Activated CD4-positive, alpha-beta T cell treated with anti-CD3 and anti-CD28 coated beads, Interleukin-2, amount 10 ng/mL, durations not matched to agents 7 days and 5 days (primary cell): ENCODE measurements around the gene TRERF1. TPM values are rescaled to one million over a fixed set of nuclear protein-coding genes. Genes with fewer than 3 reads are reported as not detected.
A peak's percentile ranks its signal among the peaks of the same experiment; 100 is the strongest.

Experiments used
- CTCF ChIA-PET: fragments of 350-600 bp; sonication (Branson Sonifier 250); formaldehyde crosslinking; loops from one replicate; lab custom pipeline; 2021; ENCODE audit warnings: antibody characterized with exemption; lab: Charles Lee
- POLR2A ChIA-PET: fragments of 350-600 bp; sonication (Branson Sonifier 250); formaldehyde crosslinking; loops from one replicate; lab custom pipeline; 2021; ENCODE audit warnings: antibody characterized with exemption; lab: Charles Lee
- DNase-seq: peaks from one replicate; pipeline ENCODE4 v3.0.0-alpha.2; 2020
- H3K27ac Mint-ChIP-seq: one replicate; pipeline ENCODE4 v1.8.0; 2021; ENCODE audit warnings: mild to moderate bottlenecking, moderate library complexity, mixed read lengths
- H3K27me3 Mint-ChIP-seq: one replicate; pipeline ENCODE4 v1.8.0; 2021; ENCODE audit warnings: mixed read lengths
- H3K36me3 Mint-ChIP-seq: one replicate; pipeline ENCODE4 v1.8.0; 2021; ENCODE audit warnings: low read depth, mixed read lengths
- H3K4me1 Mint-ChIP-seq: one replicate; pipeline ENCODE4 v1.8.0; 2021; ENCODE audit warnings: mixed read lengths
- H3K4me3 Mint-ChIP-seq: one replicate; pipeline ENCODE4 v1.8.0; 2021; ENCODE audit warnings: mild to moderate bottlenecking, moderate library complexity, mixed read lengths
- H3K9me3 Mint-ChIP-seq: one replicate; pipeline ENCODE4 v1.8.0; 2021; ENCODE audit warnings: mixed read lengths
- total RNA-seq, 2 experiments: library from RNA; stranded (reverse); gene quantifications; one replicate each; pipeline ENCODE4 v1.2.3, GENCODE V29; 2021

The TRERF1 gene
- total RNA-seq, 2 experiments from 2014 or later, result 18.6 to 20.3 TPM

GRCh38 chr6:42431356-42431755 lies 20.4 kb downstream of the TRERF1 start:
- POLR2A ChIA-PET, result no interaction called here
- peaks cover 52% of the 10 kb centered on the region for H3K36me3 Mint-ChIP-seq

GRCh38 chr6:42429836-42430235 lies 21.9 kb downstream of the TRERF1 start:
- Mint-ChIP-seq H3K27ac (no peak overlapping the region), H3K36me3 (peaks cover 48% of the 10 kb centered on the region), H3K4me1 (peaks cover 41% of the 10 kb centered on the region), H3K9me3 (peaks cover 13% of the 10 kb centered on the region), H3K27me3 (no peaks in the 10 kb centered on the region), H3K4me3 (no peak overlapping the region)
- ChIA-PET POLR2A (no interaction called here), CTCF (no interaction called here)
- no peak for DNase-seq

More at GRCh38 chr6:42431356-42431755, 20.4 kb downstream of the TRERF1 start:
- DNase-seq, result no peak
- Mint-ChIP-seq H3K4me1 (peaks cover 33% of the 10 kb centered on the region), H3K27me3 (no peaks in the 10 kb centered on the region), H3K4me3 (no peak overlapping the region), H3K9me3 (peaks cover 15% of the 10 kb centered on the region), H3K27ac (no peak overlapping the region)
- CTCF ChIA-PET, result interaction anchor here (0.6 to 2.1 kb wide), 3 partner anchors 11 to 117 kb away, joined by 3 to 5 read pairs (median 5); no protein-coding TSS in a partner anchor

GRCh38 chr6:42429042-42429585 lies 22.6 kb downstream of the TRERF1 start:
- peaks cover 41% of the 10 kb centered on the region for H3K36me3 Mint-ChIP-seq
- no peak for DNase-seq
- H3K4me1 Mint-ChIP-seq, result peaks cover 46% of the 10 kb centered on the region
- ChIA-PET POLR2A (no interaction called here), CTCF (interaction anchor here (1.1 to 1.6 kb wide), 2 partner anchors 13 to 85 kb away, joined by 3 to 6 read pairs; no protein-coding TSS in a partner anchor)
- no peak overlapping the region for H3K4me3 Mint-ChIP-seq
- no peak overlapping the region for H3K27ac Mint-ChIP-seq
- H3K27me3 Mint-ChIP-seq, result no peaks in the 10 kb centered on the region
- H3K9me3 Mint-ChIP-seq, result peaks cover 9% of the 10 kb centered on the region

GRCh38 chr6:42428326-42429041 lies 23.2 kb downstream of the TRERF1 start:
- H3K4me3 Mint-ChIP-seq, result no peak overlapping the region
- no peak overlapping the region for H3K27ac Mint-ChIP-seq
- POLR2A ChIA-PET, result no interaction called here
- CTCF ChIA-PET, result interaction anchor here (0.5 to 1.6 kb wide), 6 partner anchors 9 to 85 kb away, joined by 3 to 6 read pairs (median 3); no protein-coding TSS in a partner anchor
- H3K36me3 Mint-ChIP-seq, result peaks cover 34% of the 10 kb centered on the region
- peaks cover 53% of the 10 kb centered on the region for H3K4me1 Mint-ChIP-seq
- no peak for DNase-seq
- H3K27me3 Mint-ChIP-seq, result no peaks in the 10 kb centered on the region
- H3K9me3 Mint-ChIP-seq, result peaks cover 5% of the 10 kb centered on the region

- no peak for DNase-seq
- Mint-ChIP-seq H3K27ac (no peak overlapping the region), H3K4me3 (no peak overlapping the region), H3K36me3 (peaks cover 32% of the 10 kb centered on the region), H3K27me3 (no peaks in the 10 kb centered on the region), H3K4me1 (peaks cover 59% of the 10 kb centered on the region), H3K9me3 (no peaks in the 10 kb centered on the region)
- POLR2A ChIA-PET, result no interaction called here
- CTCF ChIA-PET, result interaction anchor here (0.6 to 1.6 kb wide), 5 partner anchors 8 to 84 kb away, joined by 3 to 6 read pairs (median 3); no protein-coding TSS in a partner anchor
These were observed 23.9 kb downstream of the TRERF1 start for GRCh38 chr6:42427871-42428270.

- H3K36me3 Mint-ChIP-seq, result peaks cover 30% of the 10 kb centered on the region
- no peak for DNase-seq
- POLR2A ChIA-PET, result no interaction called here
- H3K9me3 Mint-ChIP-seq, result no peaks in the 10 kb centered on the region
- peaks cover 60% of the 10 kb centered on the region for H3K4me1 Mint-ChIP-seq
- CTCF ChIA-PET, result no interaction called here
- no peak overlapping the region for H3K4me3 Mint-ChIP-seq
- H3K27me3 Mint-ChIP-seq, result no peaks in the 10 kb centered on the region
- H3K27ac Mint-ChIP-seq, result no peak overlapping the region
These were observed 25.5 kb downstream of the TRERF1 start for GRCh38 chr6:42426191-42426590.

- Mint-ChIP-seq H3K9me3 (no peaks in the 10 kb centered on the region), H3K4me3 (no peak overlapping the region), H3K4me1 (peaks cover 64% of the 10 kb centered on the region), H3K27me3 (no peaks in the 10 kb centered on the region), H3K36me3 (peaks cover 32% of the 10 kb centered on the region), H3K27ac (no peak overlapping the region)
- ChIA-PET CTCF (interaction anchor here (0.6 to 1.5 kb wide), 3 partner anchors 33 to 123 kb away, joined by 3 read pairs; no protein-coding TSS in a partner anchor), POLR2A (no interaction called here)
- DNase-seq, result no peak
These were observed 26.7 kb downstream of the TRERF1 start for GRCh38 chr6:42424906-42425474.

GRCh38 chr6:42423244-42423643 lies 28.5 kb downstream of the TRERF1 start:
- ChIA-PET POLR2A (no interaction called here), CTCF (interaction anchor here (0.8 to 1.5 kb wide), 8 partner anchors 10 to 124 kb away, joined by 3 to 5 read pairs (median 3); no protein-coding TSS in a partner anchor)
- Mint-ChIP-seq H3K9me3 (no peaks in the 10 kb centered on the region), H3K27me3 (no peaks in the 10 kb centered on the region), H3K27ac (peak overlapping the region; percentile 78), H3K36me3 (peaks cover 22% of the 10 kb centered on the region), H3K4me3 (peak overlapping the region; percentile 70), H3K4me1 (peaks cover 64% of the 10 kb centered on the region)
- DNase-seq, result peak; percentile 33

GRCh38 chr6:42420741-42421140 lies 31.0 kb downstream of the TRERF1 start:
- ChIA-PET CTCF (interaction anchor here (1.1 to 1.4 kb wide), 2 partner anchors 11 to 120 kb away, joined by 3 to 5 read pairs; no protein-coding TSS in a partner anchor), POLR2A (no interaction called here)
- Mint-ChIP-seq H3K36me3 (peaks cover 17% of the 10 kb centered on the region), H3K4me3 (no peak overlapping the region), H3K27me3 (no peaks in the 10 kb centered on the region), H3K4me1 (peaks cover 72% of the 10 kb centered on the region), H3K9me3 (no peaks in the 10 kb centered on the region), H3K27ac (no peak overlapping the region)
- no peak for DNase-seq

GRCh38 chr6:42419490-42420280 lies 32.0 kb downstream of the TRERF1 start:
- ChIA-PET POLR2A (no interaction called here), CTCF (interaction anchor here (0.6 to 1.8 kb wide), 8 partner anchors 8 to 119 kb away, joined by 3 to 5 read pairs (median 3); no protein-coding TSS in a partner anchor)
- H3K27me3 Mint-ChIP-seq, result no peaks in the 10 kb centered on the region
- no peak overlapping the region for H3K27ac Mint-ChIP-seq
- H3K36me3 Mint-ChIP-seq, result peaks cover 17% of the 10 kb centered on the region
- peaks cover 70% of the 10 kb centered on the region for H3K4me1 Mint-ChIP-seq
- no peak overlapping the region for H3K4me3 Mint-ChIP-seq
- DNase-seq, result no peak
- no peaks in the 10 kb centered on the region for H3K9me3 Mint-ChIP-seq

- DNase-seq, result no peak
- Mint-ChIP-seq H3K27ac (no peak overlapping the region), H3K9me3 (no peaks in the 10 kb centered on the region), H3K4me1 (peaks cover 72% of the 10 kb centered on the region), H3K27me3 (no peaks in the 10 kb centered on the region), H3K36me3 (peaks cover 20% of the 10 kb centered on the region), H3K4me3 (no peak overlapping the region)
- POLR2A ChIA-PET, result no interaction called here
- CTCF ChIA-PET, result interaction anchor here (0.6 to 1.8 kb wide), 3 partner anchors 23 to 86 kb away, joined by 3 to 5 read pairs (median 3); no protein-coding TSS in a partner anchor
These were observed 33.0 kb downstream of the TRERF1 start for GRCh38 chr6:42418724-42419123.

- CTCF ChIA-PET, result interaction anchor here (1.3 to 1.5 kb wide), 2 partner anchors 22 to 24 kb away, joined by 3 to 4 read pairs; no protein-coding TSS in a partner anchor
- peaks cover 67% of the 10 kb centered on the region for H3K4me1 Mint-ChIP-seq
These were observed 34.0 kb downstream of the TRERF1 start for GRCh38 chr6:42417641-42418112.

More at GRCh38 chr6:42417641-42418112, 34.0 kb downstream of the TRERF1 start:
- Mint-ChIP-seq H3K27me3 (no peaks in the 10 kb centered on the region), H3K27ac (peak overlapping the region; percentile 77), H3K4me3 (peak overlapping the region; percentile 50), H3K9me3 (no peaks in the 10 kb centered on the region), H3K36me3 (peaks cover 20% of the 10 kb centered on the region)
- POLR2A ChIA-PET, result no interaction called here
- peak; percentile 68 for DNase-seq
